Adrenal gland (tissue), 5 donors: ENCODE data around the gene TRIM40.

Experiments used
- POLR2A ChIP-seq, 2 donors: fragments of 450-650 bp; IDR thresholded peaks; one replicate each; pipeline ENCODE4 v1.6.1; 2017; ENCODE audit warnings: antibody characterized with exemption in 2 of 2, mild to moderate bottlenecking in 2 of 2, moderate library complexity in 1 of 2
- TF ChIP-seq, protein P1 (sequence below), 6 experiments: fragments of 450-650 bp in 4 of 6; fragments of 200-600 bp in 2 of 6; sonication (generic) in 1 of 6; IDR thresholded peaks; 1 replicate in 5 of 6; 2 replicates in 1 of 6; pipeline versions ENCODE4 v1.5.1 to v1.8.0; 2016 to 2021; ENCODE audit warnings: antibody characterized with exemption in 6 of 6, mild to moderate bottlenecking in 2 of 6, moderate library complexity in 1 of 6
- donor health status: DM: no; HTN: no; CAD: no.

DNA sequence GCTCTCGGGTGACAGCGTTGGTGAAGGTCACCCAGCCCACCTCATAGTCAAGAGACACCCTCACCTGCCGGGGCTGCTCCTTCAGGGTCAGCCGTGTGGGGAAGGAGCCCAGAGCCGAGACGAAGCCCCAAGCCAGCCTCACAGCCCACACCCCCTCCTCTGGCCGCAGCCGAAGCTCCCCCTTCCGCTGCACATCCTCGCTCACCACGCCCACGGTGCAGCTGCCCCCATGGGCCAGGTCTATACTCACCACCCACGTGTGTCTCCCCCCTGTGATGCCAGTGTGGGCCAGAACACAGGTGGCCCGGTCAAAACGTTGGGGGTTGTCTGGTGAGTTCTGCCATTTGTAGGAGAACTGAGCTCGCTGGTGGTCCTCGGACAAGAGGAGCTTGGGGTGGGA lies 18.1 kb downstream of the TRIM40 start:
- TF ChIP-seq, protein P1, sequence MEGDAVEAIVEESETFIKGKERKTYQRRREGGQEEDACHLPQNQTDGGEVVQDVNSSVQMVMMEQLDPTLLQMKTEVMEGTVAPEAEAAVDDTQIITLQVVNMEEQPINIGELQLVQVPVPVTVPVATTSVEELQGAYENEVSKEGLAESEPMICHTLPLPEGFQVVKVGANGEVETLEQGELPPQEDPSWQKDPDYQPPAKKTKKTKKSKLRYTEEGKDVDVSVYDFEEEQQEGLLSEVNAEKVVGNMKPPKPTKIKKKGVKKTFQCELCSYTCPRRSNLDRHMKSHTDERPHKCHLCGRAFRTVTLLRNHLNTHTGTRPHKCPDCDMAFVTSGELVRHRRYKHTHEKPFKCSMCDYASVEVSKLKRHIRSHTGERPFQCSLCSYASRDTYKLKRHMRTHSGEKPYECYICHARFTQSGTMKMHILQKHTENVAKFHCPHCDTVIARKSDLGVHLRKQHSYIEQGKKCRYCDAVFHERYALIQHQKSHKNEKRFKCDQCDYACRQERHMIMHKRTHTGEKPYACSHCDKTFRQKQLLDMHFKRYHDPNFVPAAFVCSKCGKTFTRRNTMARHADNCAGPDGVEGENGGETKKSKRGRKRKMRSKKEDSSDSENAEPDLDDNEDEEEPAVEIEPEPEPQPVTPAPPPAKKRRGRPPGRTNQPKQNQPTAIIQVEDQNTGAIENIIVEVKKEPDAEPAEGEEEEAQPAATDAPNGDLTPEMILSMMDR (IDR thresholded peaks at IDR 0.05): no peak
- TF ChIP-seq POLR2A (IDR thresholded peaks at IDR 0.05): no peak
